ENCODE results near the gene ABHD8.

The ABHD8 gene

GRCh38 chr19:17346109-17346671, 43.0 kb upstream of the ABHD8 start:
- TF ChIP-seq CTCF (conservative IDR thresholded peaks at IDR 0.05) (peak; percentile 96), ZFX (IDR thresholded peaks at IDR 0.05) (no peak)
- no peak overlapping the region for H3K27ac ChIP-seq

- no peak overlapping the region for H3K27ac ChIP-seq
- TF ChIP-seq ZFX (IDR thresholded peaks at IDR 0.05) (no peak), CTCF (conservative IDR thresholded peaks at IDR 0.05) (no peak)
Measured at GRCh38 chr19:17341845-17342244, 38.6 kb upstream of the ABHD8 start.

GRCh38 chr19:17341386-17341785, 38.2 kb upstream of the ABHD8 start:
- no peak for TF ChIP-seq ZFX (IDR thresholded peaks at IDR 0.05)
- TF ChIP-seq CTCF (conservative IDR thresholded peaks at IDR 0.05), result no peak
- H3K27ac ChIP-seq, result no peak overlapping the region

GRCh38 chr19:17340871-17341357, 37.7 kb upstream of the ABHD8 start:
- no peak for TF ChIP-seq ZFX (IDR thresholded peaks at IDR 0.05)
- TF ChIP-seq CTCF (conservative IDR thresholded peaks at IDR 0.05), result no peak
- H3K27ac ChIP-seq, result no peak overlapping the region

- TF ChIP-seq CTCF (conservative IDR thresholded peaks at IDR 0.05) (no peak), ZFX (IDR thresholded peaks at IDR 0.05) (no peak)
Measured at GRCh38 chr19:17340302-17340870, 37.2 kb upstream of the ABHD8 start.

GRCh38 chr19:17339088-17339741, 36.0 kb upstream of the ABHD8 start:
- no peak for TF ChIP-seq ZFX (IDR thresholded peaks at IDR 0.05)
- TF ChIP-seq CTCF (conservative IDR thresholded peaks at IDR 0.05), result no peak

More at GRCh38 chr19:17340302-17340870, 37.2 kb upstream of the ABHD8 start:
- H3K27ac ChIP-seq, result no peak overlapping the region

GRCh38 chr19:17338433-17339078, 35.3 kb upstream of the ABHD8 start:
- peak overlapping the region; percentile 85 for H3K27ac ChIP-seq
- TF ChIP-seq ZFX (IDR thresholded peaks at IDR 0.05), result no peak
- no peak for TF ChIP-seq CTCF (conservative IDR thresholded peaks at IDR 0.05)

More at GRCh38 chr19:17339088-17339741, 36.0 kb upstream of the ABHD8 start:
- H3K27ac ChIP-seq, result no peak overlapping the region

All from C4-2B (cell line).